Neural progenitor cell (in vitro differentiated cells): ENCODE measurements around the gene ZNF189. TPM values are rescaled to one million over a fixed set of nuclear protein-coding genes. Genes with fewer than 3 reads are reported as not detected.
"Not testable (repeated sequence)": the region's sequence is repeated elsewhere in the genome, so short reads cannot be mapped to it uniquely, and the experiment has no call there.

Experiments
- DNase-seq: peaks from one replicate; pipeline ENCODE4 v3.0.0-alpha.2; 2016; ENCODE audit warnings: low spot score
- H2AFZ ChIP-seq: fragments of 200-600 bp; sonication (generic); replicated peaks from 2 replicates; pipeline ENCODE4 v1.6.1; 2016; ENCODE audit warnings: antibody characterized with exemption
- H3F3A ChIP-seq: fragments of 200-600 bp; sonication (generic); 2 replicates; pipeline ENCODE4 v1.6.1; 2016; ENCODE audit warnings: antibody characterized with exemption, low read depth
- H3K27ac ChIP-seq: fragments of 200-600 bp; sonication (generic); 2 replicates; pipeline ENCODE4 v1.5.1; 2016; ENCODE audit warnings: mild to moderate bottlenecking
- H3K27me3 ChIP-seq: fragments of 200-600 bp; sonication (generic); 2 replicates; pipeline ENCODE4 v1.6.1; 2016; ENCODE audit warnings: mild to moderate bottlenecking, moderate library complexity
- H3K36me3 ChIP-seq: fragments of 200-600 bp; sonication (generic); 2 replicates; pipeline ENCODE4 v1.5.1; 2016
- H3K4me1 ChIP-seq: fragments of 200-600 bp; sonication (generic); 2 replicates; pipeline ENCODE4 v1.6.1; 2016; ENCODE audit warnings: mixed run types
- H3K4me2 ChIP-seq: fragments of 200-600 bp; sonication (generic); 2 replicates; pipeline ENCODE4 v1.6.1; 2016
- H3K4me3 ChIP-seq: fragments of 200-600 bp; sonication (generic); 2 replicates; pipeline ENCODE4 v1.5.1; 2016
- H3K79me2 ChIP-seq: fragments of 200-600 bp; sonication (generic); 2 replicates; pipeline ENCODE4 v1.6.1; 2016; ENCODE audit warnings: low read depth
- H3K9ac ChIP-seq: fragments of 200-600 bp; sonication (generic); 2 replicates; pipeline ENCODE4 v1.6.1; 2016
- H3K9me3 ChIP-seq: fragments of 200-600 bp; sonication (generic); 2 replicates; pipeline ENCODE4 v1.5.1; 2016; ENCODE audit warnings: low read depth
- H4K20me1 ChIP-seq: fragments of 200-600 bp; sonication (generic); 2 replicates; pipeline ENCODE4 v1.6.1; 2016; ENCODE audit warnings: low read depth
- H3K27ac Mint-ChIP-seq: 3 replicates; pipeline ENCODE4 v1.8.0; 2021; ENCODE audit warnings: mixed read lengths
- H3K27me3 Mint-ChIP-seq: 2 replicates; pipeline ENCODE4 v1.8.0; 2022; ENCODE audit warnings: low read depth, mild to moderate bottlenecking, inconsistent platforms, moderate library complexity, mixed read lengths; ENCODE audit not compliant: insufficient read depth
- H3K36me3 Mint-ChIP-seq: 3 replicates; pipeline ENCODE4 v1.8.0; 2021; ENCODE audit warnings: mixed read lengths
- H3K4me1 Mint-ChIP-seq: 3 replicates; pipeline ENCODE4 v1.8.0; 2021; ENCODE audit warnings: mixed read lengths
- H3K4me3 Mint-ChIP-seq: 3 replicates; pipeline ENCODE4 v1.8.0; 2021; ENCODE audit warnings: mild to moderate bottlenecking, moderate library complexity, mixed read lengths
- H3K9me3 Mint-ChIP-seq: 3 replicates; pipeline ENCODE4 v1.8.0; 2020; ENCODE audit warnings: mixed read lengths
- EZH2 ChIP-seq: fragments of 200-600 bp; sonication (generic); IDR thresholded peaks from 2 replicates; pipeline ENCODE4 v1.6.1; 2017; ENCODE audit warnings: antibody characterized with exemption, mild to moderate bottlenecking, moderate library complexity
- EZH2phosphoT487 ChIP-seq: fragments of 200-600 bp; sonication (generic); IDR thresholded peaks from 2 replicates; pipeline ENCODE4 v1.6.1; 2017; ENCODE audit warnings: antibody characterized with exemption
- total RNA-seq: library from RNA; depleted of rRNA; stranded (reverse); fragments of >200 nt; gene quantifications from 2 replicates; pipeline ENCODE4 v1.2.3, GENCODE V29; 2015; ENCODE audit warnings: low replicate concordance
- TF ChIP-seq, protein P1 (sequence below): fragments of 200-600 bp; sonication (generic); IDR thresholded peaks from 2 replicates; pipeline ENCODE4 v1.5.1; 2017; ENCODE audit warnings: antibody characterized with exemption, mild to moderate bottlenecking

The ZNF189 gene
- total RNA-seq, 1 donor from 2014 or later, result 40.2 TPM

DNA sequence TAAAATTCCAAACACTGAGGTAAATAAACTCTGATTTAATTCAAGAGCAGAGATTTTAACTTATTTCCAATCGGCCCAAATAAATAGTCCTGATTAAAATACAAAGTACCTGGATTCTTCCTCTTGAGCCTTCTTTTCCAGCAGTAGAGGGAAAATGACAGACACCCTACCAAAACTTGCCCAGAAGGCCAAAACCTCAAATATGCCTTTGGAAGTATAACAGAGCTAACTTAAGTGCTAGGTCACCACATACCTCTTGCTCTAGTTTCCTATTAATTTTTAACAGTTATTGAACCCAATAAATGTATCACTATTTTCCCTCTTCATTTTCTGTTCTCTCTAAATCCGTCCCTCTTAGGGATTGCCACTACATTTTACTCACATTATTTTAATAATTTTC, 15.3 kb upstream of the ZNF189 start:
- H3K4me1 ChIP-seq, result peaks cover 11% of the 10 kb centered on the region
- no peak overlapping the region for H3K27ac ChIP-seq
- peaks cover 5% of the 10 kb centered on the region for H3K4me1 Mint-ChIP-seq
- H3K4me2 ChIP-seq, result no peak overlapping the region
- peaks cover 27% of the 10 kb centered on the region for H3K36me3 Mint-ChIP-seq
- H3K36me3 ChIP-seq, result peaks cover 21% of the 10 kb centered on the region
- no peak for TF ChIP-seq EZH2
- TF ChIP-seq, protein P1, sequence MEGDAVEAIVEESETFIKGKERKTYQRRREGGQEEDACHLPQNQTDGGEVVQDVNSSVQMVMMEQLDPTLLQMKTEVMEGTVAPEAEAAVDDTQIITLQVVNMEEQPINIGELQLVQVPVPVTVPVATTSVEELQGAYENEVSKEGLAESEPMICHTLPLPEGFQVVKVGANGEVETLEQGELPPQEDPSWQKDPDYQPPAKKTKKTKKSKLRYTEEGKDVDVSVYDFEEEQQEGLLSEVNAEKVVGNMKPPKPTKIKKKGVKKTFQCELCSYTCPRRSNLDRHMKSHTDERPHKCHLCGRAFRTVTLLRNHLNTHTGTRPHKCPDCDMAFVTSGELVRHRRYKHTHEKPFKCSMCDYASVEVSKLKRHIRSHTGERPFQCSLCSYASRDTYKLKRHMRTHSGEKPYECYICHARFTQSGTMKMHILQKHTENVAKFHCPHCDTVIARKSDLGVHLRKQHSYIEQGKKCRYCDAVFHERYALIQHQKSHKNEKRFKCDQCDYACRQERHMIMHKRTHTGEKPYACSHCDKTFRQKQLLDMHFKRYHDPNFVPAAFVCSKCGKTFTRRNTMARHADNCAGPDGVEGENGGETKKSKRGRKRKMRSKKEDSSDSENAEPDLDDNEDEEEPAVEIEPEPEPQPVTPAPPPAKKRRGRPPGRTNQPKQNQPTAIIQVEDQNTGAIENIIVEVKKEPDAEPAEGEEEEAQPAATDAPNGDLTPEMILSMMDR, result no peak
- TF ChIP-seq EZH2phosphoT487, result no peak
- H3K9ac ChIP-seq, result no peak overlapping the region
- no peak overlapping the region for H3K27ac Mint-ChIP-seq
- H4K20me1 ChIP-seq, result no peaks in the 10 kb centered on the region
- no peak overlapping the region for H2AFZ ChIP-seq
- peaks cover 33% of the 10 kb centered on the region for H3K9me3 Mint-ChIP-seq
- H3K27me3 ChIP-seq, result no peaks in the 10 kb centered on the region
- DNase-seq, result no peak
- no peaks in the 10 kb centered on the region for H3K79me2 ChIP-seq
- peaks cover 18% of the 10 kb centered on the region for H3K9me3 ChIP-seq
- H3K27me3 Mint-ChIP-seq, result peaks cover 3% of the 10 kb centered on the region
- no peak overlapping the region for H3K4me3 Mint-ChIP-seq
- H3K4me3 ChIP-seq, result no peak overlapping the region
- peaks cover 18% of the 10 kb centered on the region for H3F3A ChIP-seq

DNA sequence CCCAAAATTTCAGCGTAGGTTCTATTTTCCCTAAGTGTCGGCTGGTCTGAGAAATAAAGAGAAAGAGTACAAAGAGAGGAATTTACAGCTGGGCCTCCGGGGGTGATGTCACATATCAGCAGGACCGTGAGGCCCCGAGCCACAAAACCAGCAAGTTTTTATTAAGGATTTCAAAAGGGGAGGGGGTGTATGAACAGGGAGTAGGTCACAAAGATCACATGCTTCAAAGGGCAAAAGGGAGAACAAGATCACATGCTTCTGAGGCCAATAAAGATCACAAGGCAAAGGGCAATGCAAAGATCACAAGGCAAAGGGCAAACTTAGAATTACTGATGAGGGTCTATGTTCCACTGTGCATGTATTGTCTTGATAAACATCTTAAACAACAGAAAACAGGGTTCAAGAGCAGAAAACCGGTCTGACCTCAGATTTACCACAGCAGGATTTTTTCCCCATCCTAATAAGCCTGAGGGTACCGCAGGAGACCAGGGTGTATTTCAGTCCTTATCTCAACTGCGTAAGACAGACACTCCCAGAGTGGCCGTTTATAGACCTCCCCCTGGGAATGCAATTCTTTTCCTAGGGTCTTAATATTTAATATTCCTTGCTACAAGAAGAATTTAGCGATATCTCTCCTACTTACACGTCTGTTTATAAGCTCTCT, 13.6 kb upstream of the ZNF189 start, which contains the start of gene BAAT:
Gene BAAT (minus strand): TSS at position 134 of the 664 bp plus-strand sequence. CDS start 13,602 bp downstream, outside the sequence.
- H3K4me1 Mint-ChIP-seq, H3K27ac Mint-ChIP-seq, H3K4me3 ChIP-seq, H3K4me2 ChIP-seq, H3K79me2 ChIP-seq, H2AFZ ChIP-seq, H3K9ac ChIP-seq, H3K27ac ChIP-seq, H3K4me1 ChIP-seq, H3K27me3 ChIP-seq, H3K27me3 Mint-ChIP-seq, H4K20me1 ChIP-seq, DNase-seq: not testable (repeated sequence)
- H3K4me3 Mint-ChIP-seq, result peak within 1 kb of the TSS; percentile 3
- H3K36me3 ChIP-seq, result peaks cover 24% of the 10 kb centered on the region
- H3K36me3 Mint-ChIP-seq, result peaks cover 37% of the 10 kb centered on the region
- H3K9me3 ChIP-seq, result peaks cover 18% of the 10 kb centered on the region
- peaks cover 24% of the 10 kb centered on the region for H3K9me3 Mint-ChIP-seq
- H3F3A ChIP-seq, result peaks cover 26% of the 10 kb centered on the region

DNA sequence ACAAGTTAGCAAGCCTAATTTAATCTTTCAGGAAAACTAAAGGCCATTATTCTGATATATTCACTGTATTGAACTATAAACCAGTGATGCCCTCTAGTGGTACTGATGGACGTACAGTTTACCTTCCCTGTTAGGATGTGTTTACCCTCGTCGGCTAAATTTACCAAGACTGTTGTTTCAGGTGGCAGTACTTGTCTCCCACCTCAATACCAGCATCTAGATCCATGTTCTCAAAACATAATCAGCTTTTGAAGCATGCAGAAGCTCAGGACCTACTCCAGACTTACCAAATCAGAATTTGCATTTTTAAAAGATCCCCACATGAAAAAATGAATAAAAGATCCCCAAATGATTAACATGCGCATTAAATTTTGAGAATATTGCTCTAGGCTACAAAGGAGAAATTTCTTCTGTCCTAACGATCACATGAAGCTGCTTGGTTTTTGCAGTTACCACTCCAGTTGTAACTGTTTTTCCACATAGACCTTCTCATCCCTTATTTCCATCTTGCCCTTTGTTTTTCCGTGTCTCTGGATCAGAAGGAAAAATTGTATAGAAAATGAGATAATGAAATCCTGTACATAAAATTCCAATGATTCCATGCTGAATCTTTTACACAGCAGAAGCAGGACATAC, 10.7 kb upstream of the ZNF189 start:
- Histone ChIP-seq H2AFZ (no peak overlapping the region), H3K4me2 (no peak overlapping the region), H3K27me3 (no peaks in the 10 kb centered on the region), H3K9ac (no peak overlapping the region), H3K27ac (no peak overlapping the region), H3K4me3 (no peak overlapping the region), H3F3A (peaks cover 18% of the 10 kb centered on the region), H3K4me1 (no peaks in the 10 kb centered on the region), H3K9me3 (peaks cover 18% of the 10 kb centered on the region), H4K20me1 (no peaks in the 10 kb centered on the region), H3K79me2 (peaks cover 30% of the 10 kb centered on the region), H3K36me3 (peaks cover 32% of the 10 kb centered on the region)
- no peak for TF ChIP-seq EZH2
- TF ChIP-seq, protein P1, result peak; percentile 77
- TF ChIP-seq EZH2phosphoT487, result no peak
- H3K9me3 Mint-ChIP-seq, result peaks cover 50% of the 10 kb centered on the region
- peaks cover 66% of the 10 kb centered on the region for H3K36me3 Mint-ChIP-seq
- H3K4me1 Mint-ChIP-seq, result peaks cover 5% of the 10 kb centered on the region
- no peak overlapping the region for H3K4me3 Mint-ChIP-seq
- H3K27ac Mint-ChIP-seq, result no peak overlapping the region
- H3K27me3 Mint-ChIP-seq, result peaks cover 4% of the 10 kb centered on the region
- DNase-seq, result peak; percentile 71

GRCh38 chr9:101388507-101388993, 10.1 kb upstream of the ZNF189 start:
- no peak overlapping the region for H3K27ac Mint-ChIP-seq
- H2AFZ ChIP-seq, result no peak overlapping the region
- H3K27me3 Mint-ChIP-seq, result peaks cover 6% of the 10 kb centered on the region

More at GRCh38 chr9:101388507-101388993, 10.1 kb upstream of the ZNF189 start:
- Histone ChIP-seq H3K4me3 (no peak overlapping the region), H3K4me2 (no peak overlapping the region), H3K9ac (no peak overlapping the region), H4K20me1 (no peaks in the 10 kb centered on the region), H3K79me2 (peaks cover 35% of the 10 kb centered on the region), H3K27me3 (no peaks in the 10 kb centered on the region), H3K36me3 (peaks cover 32% of the 10 kb centered on the region), H3F3A (peaks cover 18% of the 10 kb centered on the region), H3K27ac (no peak overlapping the region), H3K9me3 (peaks cover 18% of the 10 kb centered on the region), H3K4me1 (no peaks in the 10 kb centered on the region)
- Mint-ChIP-seq H3K4me1 (peaks cover 5% of the 10 kb centered on the region), H3K36me3 (peaks cover 71% of the 10 kb centered on the region), H3K4me3 (no peak overlapping the region), H3K9me3 (peaks cover 54% of the 10 kb centered on the region)
- no peak for DNase-seq
- TF ChIP-seq EZH2phosphoT487 (no peak), EZH2 (no peak)
- TF ChIP-seq, protein P1, result peak; percentile 35
